SH-SY5Y (cell line): ENCODE measurements around the gene DISP2.

Experiments
- GATA2 ChIP-seq: IDR thresholded peaks from 2 replicates; pipeline ENCODE4 v1.6.1; 2011; ENCODE audit warnings: mild to moderate bottlenecking, low read depth, low read length
- GATA3 ChIP-seq: IDR thresholded peaks from 2 replicates; pipeline ENCODE4 v1.6.1; 2011; ENCODE audit warnings: low read depth, mild to moderate bottlenecking, low read length, moderate library complexity

Gene DISP2

DNA sequence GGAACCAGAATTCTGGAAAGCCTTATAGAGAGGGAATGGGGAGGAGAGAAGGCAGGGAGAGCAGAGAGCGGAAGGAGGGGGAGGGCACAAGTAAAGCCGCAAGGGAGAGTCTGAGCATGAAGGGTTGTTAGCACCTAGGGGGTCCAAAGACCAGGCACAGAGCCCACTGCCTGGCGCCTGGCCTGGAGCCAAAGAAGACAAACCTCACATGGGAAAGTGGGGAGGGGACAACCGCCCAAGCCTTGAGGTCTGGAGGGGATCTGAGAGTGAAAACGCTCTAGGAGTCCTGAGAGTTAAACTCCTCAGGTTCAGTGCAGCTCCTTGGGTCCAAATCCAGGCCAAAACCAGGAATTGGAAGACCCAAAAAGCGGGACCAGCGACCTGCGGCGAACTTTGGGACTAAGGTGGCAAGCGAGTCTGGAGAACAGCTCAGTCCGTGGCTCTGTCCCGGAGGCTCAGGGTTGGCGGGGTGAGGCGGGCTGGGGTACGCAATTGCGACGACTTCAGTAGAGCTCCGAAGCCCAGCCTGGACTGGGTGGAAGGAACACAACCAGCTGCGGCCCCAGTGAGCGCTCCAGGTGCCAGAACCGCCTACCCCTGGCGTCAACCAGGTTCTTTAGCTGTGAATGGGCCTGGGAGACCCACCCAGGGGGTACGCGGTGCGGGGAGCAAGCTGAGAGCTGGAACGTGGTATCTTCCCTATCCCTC, 35.3 kb upstream of the DISP2 start:
- TF ChIP-seq GATA2 = no peak
- TF ChIP-seq GATA3 = no peak

DNA sequence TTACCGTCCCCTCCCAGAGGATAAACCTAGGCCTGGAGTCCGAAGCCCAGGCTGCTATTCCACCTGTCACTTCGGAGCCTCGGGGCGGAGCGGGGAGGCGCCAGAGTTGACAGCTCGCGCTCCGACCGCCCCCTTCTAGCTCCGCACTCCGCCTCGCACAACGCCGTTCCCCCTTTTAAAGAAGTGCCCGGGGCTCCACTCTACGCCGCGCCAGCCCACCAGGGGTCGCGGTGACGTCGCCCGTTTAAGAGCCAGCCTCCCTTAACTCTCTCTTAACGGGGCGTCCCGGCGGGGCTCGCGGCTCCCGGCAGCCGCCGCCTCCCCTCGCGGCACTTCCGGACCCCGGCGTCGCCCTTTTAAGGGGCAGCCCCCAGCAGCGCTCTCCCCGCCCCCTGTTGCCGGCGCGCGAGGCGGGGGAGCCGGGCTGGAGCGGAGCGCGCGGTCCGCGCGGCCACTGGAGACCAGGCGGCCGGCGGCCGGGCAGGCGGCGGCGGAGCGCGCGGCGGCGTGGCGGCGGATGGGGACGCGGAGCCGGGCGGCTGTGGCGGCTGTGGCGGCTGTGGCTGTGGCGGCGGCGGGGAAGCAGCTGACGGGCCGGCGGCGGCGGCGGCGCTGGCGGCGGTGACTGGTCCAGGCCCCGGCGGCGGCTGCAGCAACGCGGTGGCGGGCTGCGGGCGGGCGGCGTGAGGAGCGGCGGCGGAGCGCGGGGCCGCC, 34.6 kb upstream of the DISP2 start, which contains the start of gene INAFM2:
INAFM2 (plus strand) TSS at position 454 of the 714 bp plus-strand sequence. CDS start 364 bp downstream, outside the sequence.
- TF ChIP-seq GATA3 (no peak), GATA2 (no peak)

GRCh38 chr15:40323953-40324937, 33.8 kb upstream of the DISP2 start:
- TF ChIP-seq GATA2 = no peak
- no peak for TF ChIP-seq GATA3

DNA sequence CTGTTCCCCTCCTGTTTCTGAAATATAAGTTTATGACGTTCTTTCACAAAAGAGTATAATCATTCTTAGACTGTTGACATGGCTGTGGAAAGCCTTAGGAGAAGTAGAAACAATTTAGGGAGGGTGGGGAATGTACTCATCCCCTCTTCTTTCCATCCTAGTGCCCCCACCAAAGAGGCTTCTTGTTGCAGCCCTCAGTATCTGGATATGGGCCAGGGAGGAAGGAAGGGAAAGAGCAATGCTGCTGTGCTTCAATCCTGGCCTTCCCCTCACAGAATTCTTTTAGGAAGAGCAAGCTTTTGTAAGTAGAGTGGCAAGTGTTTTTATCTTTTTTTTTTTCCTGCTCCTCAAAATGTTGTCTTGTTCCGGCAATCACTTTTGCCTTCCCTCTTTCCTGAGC, 32.8 kb upstream of the DISP2 start:
- TF ChIP-seq GATA2 = no peak
- no peak for TF ChIP-seq GATA3

GRCh38 chr15:40325700-40326099, 32.3 kb upstream of the DISP2 start:
- TF ChIP-seq GATA3 (no peak), GATA2 (no peak)

DNA sequence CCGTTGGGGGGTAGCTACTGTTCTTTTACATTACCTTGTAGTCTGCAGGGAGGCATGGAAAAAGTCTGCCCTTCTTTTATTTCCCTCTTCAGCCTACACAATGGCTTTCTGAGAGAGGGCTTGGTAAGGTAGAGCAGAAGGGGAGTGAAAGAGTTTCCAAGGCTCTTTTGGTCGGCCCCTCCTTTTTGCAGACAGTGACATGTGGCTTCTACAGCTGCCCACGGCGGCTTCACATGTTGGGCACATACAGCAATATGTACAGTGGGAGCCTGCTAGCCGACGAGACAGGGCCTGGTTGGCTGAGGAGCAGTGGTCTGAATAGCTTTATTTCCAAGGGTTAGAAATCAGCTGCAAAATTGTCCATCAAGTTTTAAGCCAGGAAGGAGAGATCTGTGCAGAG, 30.6 kb upstream of the DISP2 start:
- no peak for TF ChIP-seq GATA3
- no peak for TF ChIP-seq GATA2

- TF ChIP-seq GATA2 (no peak), GATA3 (no peak)
Measured at GRCh38 chr15:40328176-40328575, 29.8 kb upstream of the DISP2 start.

DNA sequence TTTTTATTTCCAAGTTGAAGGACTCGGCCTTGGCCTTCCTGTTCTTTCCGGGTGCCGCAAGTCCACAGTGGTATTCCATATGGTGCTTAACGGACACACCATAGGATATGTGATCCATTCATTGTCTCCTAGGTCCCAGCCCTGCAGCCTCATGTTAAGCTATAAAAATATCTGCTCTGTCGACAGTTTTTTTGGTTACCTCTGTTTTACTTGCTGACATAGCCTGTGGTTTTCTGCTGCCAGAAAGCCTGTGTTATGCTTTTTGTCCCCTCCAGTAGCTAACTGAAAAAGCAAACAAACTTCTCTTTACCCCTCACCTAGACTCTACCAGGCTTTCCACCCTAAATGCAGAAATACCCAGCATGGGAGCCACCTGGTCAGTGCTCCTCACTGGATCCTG, 29.3 kb upstream of the DISP2 start:
- TF ChIP-seq GATA2 (no peak), GATA3 (no peak)

- no peak for TF ChIP-seq GATA3
- no peak for TF ChIP-seq GATA2
Measured at GRCh38 chr15:40329804-40330203, 28.2 kb upstream of the DISP2 start.

GRCh38 chr15:40330368-40330836, 27.6 kb upstream of the DISP2 start:
- no peak for TF ChIP-seq GATA2
- no peak for TF ChIP-seq GATA3

DNA sequence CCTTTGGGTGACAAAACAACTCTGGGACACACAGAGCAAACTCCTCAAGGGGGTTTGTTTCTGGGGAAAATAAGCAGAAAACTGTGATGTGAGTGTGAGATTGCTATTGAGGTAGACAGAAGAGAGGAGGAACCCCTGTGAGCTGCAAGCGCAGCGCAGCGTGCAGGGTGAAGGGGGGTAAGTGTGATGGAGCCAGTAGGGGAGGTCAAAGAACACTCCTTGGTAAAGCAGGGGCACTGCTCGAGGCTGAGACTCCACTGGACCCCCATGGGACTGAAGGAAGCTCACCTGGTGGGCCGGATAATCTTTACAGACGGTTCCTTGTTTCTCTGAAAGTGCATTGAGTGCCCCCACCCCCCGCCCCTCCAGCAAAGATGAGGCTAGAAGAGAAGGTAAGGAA, 27.0 kb upstream of the DISP2 start:
- TF ChIP-seq GATA2 (no peak), GATA3 (no peak)

DNA sequence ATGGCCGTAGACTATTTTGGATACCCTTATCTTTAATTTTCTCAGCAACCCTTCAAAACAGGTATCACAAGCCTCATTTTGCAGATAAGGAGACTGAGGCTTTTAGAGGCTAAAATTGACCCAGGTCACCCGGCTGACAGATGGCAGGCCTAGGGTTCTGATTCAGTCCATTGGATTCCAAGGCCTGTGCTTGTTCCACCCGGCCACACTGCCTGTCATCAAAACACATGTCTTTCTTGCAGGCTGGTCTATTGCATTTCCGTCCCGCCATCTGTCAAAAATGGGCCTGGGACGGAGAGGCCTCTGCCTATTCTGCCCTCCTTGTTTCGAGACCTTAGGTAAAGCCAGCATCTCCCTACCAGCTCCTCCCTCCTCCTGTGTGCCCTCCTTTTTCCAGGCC, 26.4 kb upstream of the DISP2 start:
- TF ChIP-seq GATA2 = no peak
- no peak for TF ChIP-seq GATA3

DNA sequence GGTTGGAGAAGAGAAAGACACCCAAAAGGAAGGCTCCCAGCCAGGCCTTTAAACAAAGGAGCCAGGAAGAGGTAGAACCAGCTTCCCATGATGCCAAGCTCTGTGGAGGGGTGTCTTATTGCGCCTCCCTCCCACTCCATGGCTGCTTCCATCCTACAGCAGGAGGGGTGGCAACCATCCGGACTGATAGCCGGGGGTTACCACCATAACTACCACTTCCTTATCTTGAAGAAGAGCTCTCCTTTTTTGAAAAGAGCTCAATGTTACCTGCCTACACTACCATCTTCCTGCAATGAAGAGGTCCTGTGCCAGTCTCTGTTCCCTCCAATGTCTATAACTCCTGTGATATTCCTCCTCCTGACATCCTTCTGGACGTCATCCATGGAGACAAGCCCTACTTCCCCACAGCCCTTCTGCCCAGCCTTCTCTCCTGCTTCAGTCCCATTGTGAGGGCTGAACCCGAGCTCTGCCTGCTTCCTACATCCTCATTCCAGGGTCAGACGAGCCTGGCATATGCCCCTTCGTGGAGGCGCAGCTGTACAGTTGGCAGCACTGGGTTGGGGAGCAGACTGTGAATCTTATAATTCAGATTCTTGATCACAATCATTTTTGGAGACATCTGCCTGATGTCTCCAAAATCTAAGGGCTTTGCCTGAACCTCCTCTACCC, 25.8 kb upstream of the DISP2 start:
- TF ChIP-seq GATA3 (no peak), GATA2 (no peak)

GRCh38 chr15:40333922-40334492, 24.0 kb upstream of the DISP2 start:
- TF ChIP-seq GATA3 (no peak), GATA2 (no peak)
